NT2/D1 (cell line): ENCODE data around the gene HVCN1.
"Not testable (repeated sequence)": the region's sequence is repeated elsewhere in the genome, so short reads cannot be mapped to it uniquely, and the experiment has no call there.

Source experiments
- DNase-seq: peaks from one replicate; pipeline ENCODE4 v3.0.0-alpha.2; 2011; ENCODE audit warnings: low read depth, low spot score
- H3K27me3 ChIP-seq: 2 replicates; pipeline ENCODE4 v1.6.0; 2011; ENCODE audit warnings: mild to moderate bottlenecking; ENCODE audit not compliant: insufficient read length, insufficient read depth
- H3K36me3 ChIP-seq: 2 replicates; pipeline ENCODE4 v1.6.1; 2011; ENCODE audit warnings: mild to moderate bottlenecking, low read length, mixed read lengths; ENCODE audit not compliant: insufficient read depth, insufficient read length
- H3K4me1 ChIP-seq: 2 replicates; pipeline ENCODE4 v1.5.1; 2011; ENCODE audit not compliant: insufficient read depth, insufficient read length
- H3K4me3 ChIP-seq: 2 replicates; pipeline ENCODE4 v1.5.1; 2011; ENCODE audit warnings: low read depth; ENCODE audit not compliant: insufficient read length
- H3K9ac ChIP-seq: 2 replicates; pipeline ENCODE4 v1.6.0; 2011; ENCODE audit warnings: low read depth; ENCODE audit not compliant: insufficient read length
- H3K9me3 ChIP-seq: 2 replicates; pipeline ENCODE4 v1.5.1; 2011; ENCODE audit warnings: mild to moderate bottlenecking, low read length; ENCODE audit not compliant: insufficient read depth
- SUZ12 ChIP-seq: IDR thresholded peaks from 2 replicates; pipeline ENCODE4 v1.6.1; 2011; ENCODE audit not compliant: insufficient read length, insufficient read depth; ENCODE audit errors: extremely low read depth
- YY1 ChIP-seq: IDR thresholded peaks from 2 replicates; pipeline ENCODE4 v1.6.1; 2011; ENCODE audit not compliant: insufficient read length, insufficient read depth
- ZNF274 ChIP-seq: IDR thresholded peaks from 2 replicates; pipeline ENCODE4 v1.6.1; 2011; ENCODE audit warnings: mild to moderate bottlenecking, low read depth, low read length

Gene HVCN1

GRCh38 chr12:110658878-110659277, 30.0 kb downstream of the HVCN1 start:
- H3K9ac ChIP-seq: no peak overlapping the region
- peaks cover 4% of the 10 kb centered on the region for H3K36me3 ChIP-seq
- H3K27me3 ChIP-seq: no peaks in the 10 kb centered on the region
- H3K9me3 ChIP-seq: no peaks in the 10 kb centered on the region
- TF ChIP-seq SUZ12: no peak
- no peak for TF ChIP-seq YY1
- no peak for TF ChIP-seq ZNF274
- H3K4me1 ChIP-seq: peaks cover 4% of the 10 kb centered on the region
- no peak overlapping the region for H3K4me3 ChIP-seq
- no peak for DNase-seq

DNA sequence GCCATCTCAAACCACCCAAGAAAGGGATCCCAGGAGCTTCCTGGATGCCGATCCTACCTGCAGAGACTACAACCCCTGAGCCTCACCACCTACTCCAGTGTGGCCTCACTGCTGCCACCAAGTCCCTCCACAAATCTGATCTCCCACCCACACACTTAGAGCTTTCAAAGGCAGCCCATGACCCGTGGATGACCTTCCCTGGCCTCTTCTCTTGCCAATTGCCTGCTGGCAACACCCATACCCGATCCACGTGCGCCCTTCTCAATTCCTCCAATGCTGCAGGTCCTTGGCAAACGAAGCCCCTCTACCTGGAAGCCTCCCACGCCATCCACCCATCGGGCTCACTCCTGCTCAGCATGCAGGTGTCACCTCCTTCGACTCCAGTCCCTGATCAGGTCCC, 30.7 kb downstream of the HVCN1 start:
- no peaks in the 10 kb centered on the region for H3K27me3 ChIP-seq
- H3K4me3 ChIP-seq: no peak overlapping the region
- DNase-seq: no peak
- H3K4me1 ChIP-seq: peaks cover 4% of the 10 kb centered on the region
- H3K9ac ChIP-seq: no peak overlapping the region
- H3K36me3 ChIP-seq: peaks cover 4% of the 10 kb centered on the region
- TF ChIP-seq YY1: no peak
- no peak for TF ChIP-seq SUZ12
- no peak for TF ChIP-seq ZNF274
- H3K9me3 ChIP-seq: no peaks in the 10 kb centered on the region

DNA sequence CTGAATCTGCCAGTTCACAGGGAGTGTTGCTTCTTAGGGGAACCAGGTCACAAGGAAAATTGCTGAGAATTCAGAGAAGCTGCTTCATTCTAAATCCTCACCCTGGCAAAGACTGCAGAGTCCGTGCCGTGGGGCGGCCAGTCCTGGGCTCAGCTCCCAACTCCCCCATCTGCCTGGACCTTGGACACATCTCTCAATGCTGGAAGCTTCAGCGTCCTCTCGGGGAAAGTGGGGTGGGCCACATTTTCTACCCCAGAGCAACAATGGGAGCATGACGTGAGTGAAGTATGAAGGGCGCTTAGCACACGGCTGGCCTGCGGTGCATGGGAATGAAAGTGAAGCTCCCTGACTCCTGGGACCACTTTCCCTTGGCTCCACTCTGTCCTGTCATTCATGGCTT, 31.2 kb downstream of the HVCN1 start:
- Histone ChIP-seq H3K4me3 (no peak overlapping the region), H3K9ac (no peak overlapping the region), H3K36me3 (peaks cover 4% of the 10 kb centered on the region), H3K9me3 (no peaks in the 10 kb centered on the region), H3K4me1 (peaks cover 4% of the 10 kb centered on the region), H3K27me3 (no peaks in the 10 kb centered on the region)
- TF ChIP-seq YY1 (no peak), ZNF274 (no peak), SUZ12 (no peak)
- no peak for DNase-seq

DNA sequence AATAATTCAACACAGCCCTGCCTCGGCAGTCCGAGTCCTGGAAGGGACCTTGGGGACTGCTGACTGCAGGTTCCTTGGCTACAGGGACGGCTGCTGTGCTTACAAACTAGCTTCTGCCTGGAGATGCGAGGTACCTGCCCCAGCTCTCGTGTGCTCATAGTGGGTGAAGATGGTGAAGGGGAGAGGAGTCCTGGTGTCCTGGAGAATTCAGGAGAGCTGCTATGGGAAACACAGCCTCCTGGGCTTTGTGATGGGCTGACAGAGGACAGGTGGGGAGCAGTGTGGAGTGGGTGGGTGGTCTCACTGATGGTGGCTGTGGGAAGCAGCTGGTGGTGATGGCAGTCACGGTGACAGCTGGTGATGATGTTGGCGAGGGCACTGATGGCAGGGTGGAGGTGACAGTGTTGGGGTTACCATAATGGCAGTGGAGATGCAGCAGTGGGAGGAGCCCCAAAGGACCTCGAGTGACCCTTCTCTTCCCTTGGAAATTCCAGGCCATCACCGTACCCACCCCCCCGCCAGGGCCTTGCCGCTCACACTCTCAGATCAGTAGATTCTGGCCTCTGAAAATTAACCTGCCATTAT, 32.8 kb downstream of the HVCN1 start:
- peaks cover 10% of the 10 kb centered on the region for H3K36me3 ChIP-seq
- no peaks in the 10 kb centered on the region for H3K4me1 ChIP-seq
- no peak for DNase-seq
- TF ChIP-seq ZNF274 (no peak), SUZ12 (no peak), YY1 (no peak)
- no peaks in the 10 kb centered on the region for H3K9me3 ChIP-seq
- H3K4me3 ChIP-seq: no peak overlapping the region
- no peaks in the 10 kb centered on the region for H3K27me3 ChIP-seq
- no peak overlapping the region for H3K9ac ChIP-seq

DNA sequence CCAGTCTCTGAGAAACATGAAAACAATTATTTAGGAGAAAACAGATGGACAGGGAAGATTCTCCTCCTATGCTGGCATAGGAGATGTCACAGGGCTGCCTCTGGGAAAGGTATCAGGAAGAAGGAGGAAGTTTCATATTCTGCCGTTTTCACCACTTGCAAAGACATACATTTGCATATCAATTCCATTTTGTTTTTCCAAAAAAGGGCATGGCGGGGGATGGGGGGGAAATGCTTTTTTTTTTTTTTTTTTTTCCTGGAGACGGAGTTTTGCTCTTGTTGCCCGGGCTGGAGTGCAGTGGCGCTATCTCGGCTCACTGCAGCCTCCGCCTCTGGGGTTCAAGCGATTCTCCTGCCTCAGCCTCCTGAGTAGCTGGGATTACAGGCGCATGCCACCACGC, 34.7 kb downstream of the HVCN1 start:
- H3K4me3 ChIP-seq, H3K27me3 ChIP-seq, H3K9me3 ChIP-seq, DNase-seq, H3K9ac ChIP-seq, H3K4me1 ChIP-seq: not testable (repeated sequence)
- peaks cover 19% of the 10 kb centered on the region for H3K36me3 ChIP-seq

- TF ChIP-seq YY1 (no peak), ZNF274 (no peak), SUZ12 (no peak)
- no peaks in the 10 kb centered on the region for H3K4me1 ChIP-seq
Measured at GRCh38 chr12:110649341-110649847, 39.5 kb downstream of the HVCN1 start.

GRCh38 chr12:110647631-110648040, 41.3 kb downstream of the HVCN1 start:
- Histone ChIP-seq H3K4me3 (no peak overlapping the region), H3K9ac (no peak overlapping the region), H3K4me1 (no peaks in the 10 kb centered on the region), H3K27me3 (no peaks in the 10 kb centered on the region), H3K9me3 (no peaks in the 10 kb centered on the region), H3K36me3 (peaks cover 31% of the 10 kb centered on the region)
- no peak for DNase-seq
- TF ChIP-seq SUZ12 (no peak), YY1 (no peak), ZNF274 (no peak)

More at GRCh38 chr12:110649341-110649847, 39.5 kb downstream of the HVCN1 start:
- Histone ChIP-seq H3K4me3 (no peak overlapping the region), H3K36me3 (peaks cover 31% of the 10 kb centered on the region), H3K9ac (no peak overlapping the region), H3K9me3 (no peaks in the 10 kb centered on the region), H3K27me3 (no peaks in the 10 kb centered on the region)
- DNase-seq: no peak

DNA sequence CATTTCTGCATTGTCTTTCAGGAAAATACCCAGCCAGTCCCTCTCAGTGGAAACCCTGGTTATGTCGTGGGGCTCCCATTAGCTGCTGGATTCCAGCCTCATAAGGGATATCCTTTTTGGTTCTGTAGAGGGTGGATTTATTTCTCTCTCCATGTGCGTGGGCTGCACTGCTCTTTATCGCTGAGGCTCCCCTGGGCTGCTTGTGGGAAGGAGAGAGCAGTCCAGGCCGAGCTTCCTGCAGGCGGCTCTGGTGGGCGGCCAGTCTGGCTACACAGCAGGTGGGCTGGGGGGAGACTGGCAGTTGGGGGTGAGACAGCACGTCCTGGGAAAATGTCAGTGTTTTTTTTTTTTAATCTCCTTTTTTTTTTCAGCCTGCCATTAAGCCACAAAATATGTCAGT, 47.4 kb downstream of the HVCN1 start:
- H3K9ac ChIP-seq: no peak overlapping the region
- TF ChIP-seq SUZ12 (no peak), YY1 (no peak), ZNF274 (no peak)
- H3K4me1 ChIP-seq: no peaks in the 10 kb centered on the region
- DNase-seq: no peak
- no peaks in the 10 kb centered on the region for H3K27me3 ChIP-seq
- H3K36me3 ChIP-seq: peaks cover 4% of the 10 kb centered on the region
- H3K4me3 ChIP-seq: no peak overlapping the region
- no peaks in the 10 kb centered on the region for H3K9me3 ChIP-seq
